ENCODE measurements around the gene APLF. TPM values are rescaled to one million over a fixed set of nuclear protein-coding genes. Genes with fewer than 3 reads are reported as not detected.

Gene APLF
- total RNA-seq, 1 experiment from 2014 or later, result 4.5 TPM

GRCh38 chr2:68500649-68501048, 33.3 kb downstream of the APLF start:
- no peaks in the 10 kb centered on the region for H3K27me3 Mint-ChIP-seq (ENCODE audit: unreplicated experiment)
- no peaks in the 10 kb centered on the region for H3K36me3 Mint-ChIP-seq (ENCODE audit: insufficient read depth, unreplicated experiment)
- CTCF ChIA-PET, result interaction anchor here (0.6 kb wide), 1 partner anchor 443 kb away, joined by 3 read pairs; no protein-coding TSS in a partner anchor
- intact Hi-C loops (cut with micrococcal nuclease; ENCODE audit: unreplicated experiment), result no loop called here
- no peak for DNase-seq
- no TSS peak for BruUV-seq (replicated peaks)
- H3K4me1 Mint-ChIP-seq (ENCODE audit: low read depth, unreplicated experiment), result peaks cover 2% of the 10 kb centered on the region
- H3K4me3 Mint-ChIP-seq (ENCODE audit: low read depth, unreplicated experiment), result no peak overlapping the region
- H3K27ac Mint-ChIP-seq (ENCODE audit: unreplicated experiment), result no peak overlapping the region
- TF ChIP-seq CTCF (IDR thresholded peaks at IDR 0.05; ENCODE audit: unreplicated experiment), result no peak
- H3K9me3 Mint-ChIP-seq (ENCODE audit: low read depth, unreplicated experiment), result peaks cover 3% of the 10 kb centered on the region

- intact Hi-C loops (cut with micrococcal nuclease; ENCODE audit: unreplicated experiment), result no loop called here
- Mint-ChIP-seq H3K27ac (ENCODE audit: unreplicated experiment) (no peak overlapping the region), H3K9me3 (ENCODE audit: low read depth, unreplicated experiment) (peaks cover 2% of the 10 kb centered on the region), H3K27me3 (ENCODE audit: unreplicated experiment) (no peaks in the 10 kb centered on the region), H3K36me3 (ENCODE audit: insufficient read depth, unreplicated experiment) (no peaks in the 10 kb centered on the region), H3K4me3 (ENCODE audit: low read depth, unreplicated experiment) (no peak overlapping the region), H3K4me1 (ENCODE audit: low read depth, unreplicated experiment) (peaks cover 6% of the 10 kb centered on the region)
- CTCF ChIA-PET, result interaction anchor here (1.3 kb wide), 1 partner anchor 14 kb away, joined by 3 read pairs; no protein-coding TSS in a partner anchor
- no TSS peak for BruUV-seq (replicated peaks)
- DNase-seq, result no peak
- no peak for TF ChIP-seq CTCF (IDR thresholded peaks at IDR 0.05; ENCODE audit: unreplicated experiment)
Measured at GRCh38 chr2:68501768-68502167, 34.4 kb downstream of the APLF start.

- TF ChIP-seq CTCF (IDR thresholded peaks at IDR 0.05; ENCODE audit: unreplicated experiment), result no peak
- H3K36me3 Mint-ChIP-seq (ENCODE audit: insufficient read depth, unreplicated experiment), result no peaks in the 10 kb centered on the region
- no peaks in the 10 kb centered on the region for H3K9me3 Mint-ChIP-seq (ENCODE audit: low read depth, unreplicated experiment)
- DNase-seq, result no peak
- no peak overlapping the region for H3K4me3 Mint-ChIP-seq (ENCODE audit: low read depth, unreplicated experiment)
- H3K27me3 Mint-ChIP-seq (ENCODE audit: unreplicated experiment), result no peaks in the 10 kb centered on the region
- intact Hi-C loops (cut with micrococcal nuclease; ENCODE audit: unreplicated experiment), result no loop called here
- BruUV-seq (replicated peaks), result no TSS peak
- peaks cover 6% of the 10 kb centered on the region for H3K4me1 Mint-ChIP-seq (ENCODE audit: low read depth, unreplicated experiment)
- no peak overlapping the region for H3K27ac Mint-ChIP-seq (ENCODE audit: unreplicated experiment)
- CTCF ChIA-PET, result interaction anchor here (0.6 kb wide), 1 partner anchor 755 kb away, joined by 3 read pairs; no protein-coding TSS in a partner anchor
Measured at GRCh38 chr2:68505603-68506159, 38.3 kb downstream of the APLF start.

GRCh38 chr2:68506170-68506569, 38.8 kb downstream of the APLF start:
- no TSS peak for BruUV-seq (replicated peaks)
- no peak overlapping the region for H3K27ac Mint-ChIP-seq (ENCODE audit: unreplicated experiment)

More at GRCh38 chr2:68506170-68506569, 38.8 kb downstream of the APLF start:
- no peak for TF ChIP-seq CTCF (IDR thresholded peaks at IDR 0.05; ENCODE audit: unreplicated experiment)
- Mint-ChIP-seq H3K4me1 (ENCODE audit: low read depth, unreplicated experiment) (peaks cover 6% of the 10 kb centered on the region), H3K4me3 (ENCODE audit: low read depth, unreplicated experiment) (no peak overlapping the region), H3K9me3 (ENCODE audit: low read depth, unreplicated experiment) (no peaks in the 10 kb centered on the region), H3K27me3 (ENCODE audit: unreplicated experiment) (no peaks in the 10 kb centered on the region), H3K36me3 (ENCODE audit: insufficient read depth, unreplicated experiment) (no peaks in the 10 kb centered on the region)
- CTCF ChIA-PET, result interaction anchor here (0.6 to 1.2 kb wide), 2 partner anchors 54 to 756 kb away, joined by 3 read pairs; no protein-coding TSS in a partner anchor
- no peak for DNase-seq
- intact Hi-C loops (cut with micrococcal nuclease; ENCODE audit: unreplicated experiment), result no loop called here
